RWPE1 (cell line): ENCODE results near the gene MEST.
"Not testable (repeated sequence)": the region's sequence is repeated elsewhere in the genome, so short reads cannot be mapped to it uniquely, and the experiment has no call there.

Source experiments
- CTCF ChIA-PET: fragments of 350-600 bp; sonication (Branson Sonifier 250); formaldehyde crosslinking; extraction: SDS; loops from one replicate; lab custom pipeline; 2021; lab: Yijun Ruan, JAX
- POLR2A ChIA-PET: fragments of 400-600 bp; formaldehyde crosslinking; extraction: SDS; loops from one replicate; lab custom pipeline; 2020; ENCODE audit warnings: antibody characterized with exemption; ENCODE audit not compliant: low non-redundant PET; lab: Yijun Ruan, JAX
- DNase-seq: peaks from one replicate; pipeline ENCODE4 v3.0.0; 2012; ENCODE audit warnings: low spot score
- H3K27ac ChIP-seq: fragments of 450-650 bp; 2 replicates; pipeline ENCODE4 v1.5.1; 2017
- TF ChIP-seq, protein P1 (sequence below): fragments of 450-650 bp; conservative IDR thresholded peaks from 2 replicates; pipeline ENCODE4 v1.5.1; 2017; ENCODE audit warnings: low read depth, mild to moderate bottlenecking

MEST gene, protein sequence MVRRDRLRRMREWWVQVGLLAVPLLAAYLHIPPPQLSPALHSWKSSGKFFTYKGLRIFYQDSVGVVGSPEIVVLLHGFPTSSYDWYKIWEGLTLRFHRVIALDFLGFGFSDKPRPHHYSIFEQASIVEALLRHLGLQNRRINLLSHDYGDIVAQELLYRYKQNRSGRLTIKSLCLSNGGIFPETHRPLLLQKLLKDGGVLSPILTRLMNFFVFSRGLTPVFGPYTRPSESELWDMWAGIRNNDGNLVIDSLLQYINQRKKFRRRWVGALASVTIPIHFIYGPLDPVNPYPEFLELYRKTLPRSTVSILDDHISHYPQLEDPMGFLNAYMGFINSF

DNA sequence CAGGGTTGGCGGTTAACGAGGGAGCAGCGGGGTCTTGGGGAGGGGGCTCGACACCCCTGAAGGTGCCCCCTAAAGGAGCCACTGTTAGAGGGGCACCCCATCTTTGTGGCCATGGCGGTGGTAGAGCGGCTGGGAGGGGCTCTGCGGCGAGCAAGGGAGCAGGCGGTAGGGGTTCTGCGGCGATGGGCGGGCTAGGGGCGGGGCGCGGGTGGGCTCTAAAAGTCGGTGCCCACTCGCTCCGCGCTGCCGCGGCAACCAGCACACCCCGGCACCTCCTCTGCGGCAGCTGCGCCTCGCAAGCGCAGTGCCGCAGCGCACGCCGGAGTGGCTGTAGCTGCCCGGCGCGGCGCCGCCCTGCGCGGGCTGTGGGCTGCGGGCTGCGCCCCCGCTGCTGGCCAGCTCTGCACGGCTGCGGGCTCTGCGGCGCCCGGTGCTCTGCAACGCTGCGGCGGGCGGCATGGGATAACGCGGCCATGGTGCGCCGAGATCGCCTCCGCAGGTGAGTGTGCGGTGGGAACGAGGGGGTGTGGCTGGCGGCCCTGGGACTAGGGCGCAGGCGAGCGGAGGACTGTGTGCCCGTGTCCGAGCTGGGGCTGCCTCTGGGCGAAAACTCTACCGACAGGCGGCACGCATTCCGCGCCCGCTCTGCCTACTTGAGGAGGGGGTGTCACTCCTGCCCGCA, at the start of gene MEST:
Gene MEST, plus strand, starts transcription at position 245 of the 682 bp plus-strand sequence. Its CDS starts 229 bp downstream, at position 474.
- TF ChIP-seq, protein P1, sequence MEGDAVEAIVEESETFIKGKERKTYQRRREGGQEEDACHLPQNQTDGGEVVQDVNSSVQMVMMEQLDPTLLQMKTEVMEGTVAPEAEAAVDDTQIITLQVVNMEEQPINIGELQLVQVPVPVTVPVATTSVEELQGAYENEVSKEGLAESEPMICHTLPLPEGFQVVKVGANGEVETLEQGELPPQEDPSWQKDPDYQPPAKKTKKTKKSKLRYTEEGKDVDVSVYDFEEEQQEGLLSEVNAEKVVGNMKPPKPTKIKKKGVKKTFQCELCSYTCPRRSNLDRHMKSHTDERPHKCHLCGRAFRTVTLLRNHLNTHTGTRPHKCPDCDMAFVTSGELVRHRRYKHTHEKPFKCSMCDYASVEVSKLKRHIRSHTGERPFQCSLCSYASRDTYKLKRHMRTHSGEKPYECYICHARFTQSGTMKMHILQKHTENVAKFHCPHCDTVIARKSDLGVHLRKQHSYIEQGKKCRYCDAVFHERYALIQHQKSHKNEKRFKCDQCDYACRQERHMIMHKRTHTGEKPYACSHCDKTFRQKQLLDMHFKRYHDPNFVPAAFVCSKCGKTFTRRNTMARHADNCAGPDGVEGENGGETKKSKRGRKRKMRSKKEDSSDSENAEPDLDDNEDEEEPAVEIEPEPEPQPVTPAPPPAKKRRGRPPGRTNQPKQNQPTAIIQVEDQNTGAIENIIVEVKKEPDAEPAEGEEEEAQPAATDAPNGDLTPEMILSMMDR, result no peak
- DNase-seq, result no peak
- CTCF ChIA-PET, result no interaction called here
- POLR2A ChIA-PET, result no interaction called here
- H3K27ac ChIP-seq, result no peak within 1 kb of the TSS

DNA sequence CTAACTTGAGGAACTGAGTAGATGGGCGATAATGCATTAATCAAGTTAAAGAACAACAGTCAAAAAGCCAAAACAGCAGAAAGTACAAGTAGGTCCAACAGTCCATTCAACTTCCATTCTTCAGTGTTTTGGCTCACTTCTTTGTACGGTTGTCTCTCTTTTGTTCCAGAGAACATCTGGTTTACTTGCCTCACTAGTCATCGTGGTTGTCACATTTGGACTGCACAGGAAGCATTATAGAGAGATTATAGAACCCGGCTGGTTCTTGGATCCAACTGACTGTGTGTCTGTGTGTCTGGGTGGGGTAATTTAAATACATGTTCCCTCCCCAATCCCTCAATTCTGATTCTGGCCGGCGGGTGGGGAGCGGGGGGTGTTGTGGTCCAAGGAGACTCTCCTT, 49.3 kb upstream of the MEST start:
- no peak for DNase-seq
- TF ChIP-seq, protein P1, result no peak
- ChIA-PET CTCF (no interaction called here), POLR2A (no interaction called here)
- no peak overlapping the region for H3K27ac ChIP-seq

DNA sequence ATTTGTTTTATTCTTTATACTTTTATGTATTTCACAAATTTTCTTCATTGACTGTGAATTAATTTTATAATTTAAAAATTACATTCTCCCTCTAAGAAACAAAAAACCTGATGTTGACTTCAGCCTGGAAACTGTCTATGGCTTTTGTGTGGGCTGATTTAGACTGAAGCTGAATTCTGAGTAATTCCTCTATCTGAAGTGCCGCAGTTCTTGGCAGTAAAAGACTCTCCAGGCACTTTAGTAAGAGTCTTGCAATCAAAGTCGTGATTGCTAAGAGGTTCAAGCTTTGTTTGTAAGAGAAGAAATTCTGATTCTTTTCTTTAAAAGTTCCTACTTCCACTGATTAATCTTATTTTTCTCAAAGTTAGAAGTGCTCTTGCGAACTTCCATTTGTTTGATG, 47.7 kb upstream of the MEST start:
- TF ChIP-seq, protein P1, result no peak
- ChIA-PET POLR2A (no interaction called here), CTCF (no interaction called here)
- no peak overlapping the region for H3K27ac ChIP-seq
- DNase-seq, result no peak

DNA sequence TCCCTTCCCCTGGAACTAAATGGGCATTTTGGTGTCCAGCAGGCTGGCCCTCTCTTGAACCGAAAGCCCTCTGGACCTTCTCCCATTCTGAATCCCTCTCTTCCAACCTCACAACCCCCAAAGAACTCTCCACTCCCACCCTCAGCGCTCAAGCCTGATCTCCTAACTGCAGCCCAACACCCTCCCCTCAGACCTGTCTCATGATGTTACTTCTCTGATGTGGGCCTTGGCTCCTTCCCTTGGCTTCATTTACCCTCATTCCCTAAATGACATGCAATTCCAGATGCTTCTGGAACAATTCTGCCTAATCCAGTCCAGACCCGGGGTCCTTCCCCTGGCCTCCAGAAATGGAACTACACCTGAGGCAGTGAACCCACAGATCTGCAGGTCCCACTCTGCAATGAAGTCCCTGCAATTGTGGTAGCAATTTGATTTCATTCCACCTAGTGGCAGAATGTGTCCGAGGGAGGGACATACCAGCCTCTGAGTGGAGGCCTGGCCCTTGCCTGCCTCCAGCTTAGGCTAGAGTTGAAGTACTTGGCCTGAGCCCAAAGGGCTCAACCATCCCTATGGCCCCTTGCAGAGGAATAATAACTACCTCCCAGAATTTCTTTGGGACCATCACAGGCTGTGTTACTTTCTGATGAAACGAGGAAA, 47.0 kb upstream of the MEST start:
- TF ChIP-seq, protein P1, result no peak
- POLR2A ChIA-PET, result no interaction called here
- CTCF ChIA-PET, result no interaction called here
- no peak overlapping the region for H3K27ac ChIP-seq
- DNase-seq, result no peak

DNA sequence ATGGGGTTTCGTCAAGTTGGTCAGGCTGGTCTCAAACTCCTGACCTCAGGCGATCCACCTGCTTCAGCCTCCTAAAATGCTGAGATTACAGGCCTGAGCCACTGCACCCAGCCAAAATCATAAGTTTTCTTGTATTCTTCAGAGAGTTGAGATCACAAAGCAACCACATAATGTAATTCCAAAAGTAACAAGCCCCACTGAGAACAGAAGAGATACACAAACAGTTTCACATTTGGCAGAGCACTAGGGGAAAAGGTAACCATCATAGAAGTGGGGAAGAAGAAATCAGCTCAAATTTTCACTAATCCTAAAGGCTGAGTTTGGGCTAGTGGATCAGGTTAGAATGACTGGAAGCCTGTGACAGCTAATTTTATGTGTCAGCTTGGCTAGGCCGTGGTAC, 45.6 kb upstream of the MEST start:
- H3K27ac ChIP-seq, result no peak overlapping the region
- POLR2A ChIA-PET, result no interaction called here
- CTCF ChIA-PET, result interaction anchor here (0.6 kb wide), 1 partner anchor 227 kb away, joined by 3 read pairs; no protein-coding TSS in a partner anchor
- TF ChIP-seq, protein P1, result no peak
- no peak for DNase-seq

DNA sequence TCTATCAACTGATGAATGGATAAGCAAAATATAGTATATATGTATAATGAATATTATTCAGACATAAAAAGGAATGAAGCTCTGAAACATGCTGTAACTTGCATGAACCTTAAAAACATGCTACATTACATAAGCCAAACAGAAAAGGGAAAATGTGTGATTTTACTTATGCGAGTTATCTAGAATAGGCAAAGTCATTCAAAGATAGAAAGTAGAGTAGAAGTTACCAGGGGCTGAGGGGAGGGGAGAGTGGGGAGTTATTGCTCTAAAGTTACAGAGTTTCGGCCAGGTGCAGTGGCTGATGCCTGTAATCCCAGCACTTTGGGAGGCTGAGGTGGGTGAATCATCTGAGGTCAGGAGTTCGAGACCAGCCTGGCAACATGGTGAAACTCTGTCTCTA, 40.5 kb upstream of the MEST start:
- DNase-seq, CTCF ChIA-PET, POLR2A ChIA-PET, H3K27ac ChIP-seq: not testable (repeated sequence)
